H1 (cell line): ENCODE measurements around the gene CHD9. TPM values are rescaled to one million over a fixed set of nuclear protein-coding genes. Genes with fewer than 3 reads are reported as not detected.

Source experiments
- CTCF ChIA-PET: fragments of 300-600 bp; sonication (Branson Sonifier 250); formaldehyde crosslinking; loops from one replicate; lab custom pipeline; 2021; ENCODE audit not compliant: partially characterized antibody; lab: Charles Lee
- POLR2A ChIA-PET: fragments of 300-600 bp; sonication (Branson Sonifier 250); formaldehyde crosslinking; loops from one replicate; lab custom pipeline; 2021; ENCODE audit warnings: inconsistent platforms; ENCODE audit not compliant: partially characterized antibody; lab: Charles Lee
- DNase-seq, 2 experiments: peaks; one replicate each; pipeline versions ENCODE4 v3.0.0 to v3.0.0-alpha.2; 2010 to 2022; ENCODE audit warnings: low spot score in 2 of 2, low read depth in 1 of 2, mixed read lengths in 1 of 2
- FAIRE-seq: peaks from 2 replicates; lab custom pipeline; 2011; peaks lifted over from hg19 to GRCh38; lab: Jason Lieb, UNC
- H2AFZ ChIP-seq: 2 replicates; pipeline ENCODE4 v1.8.1; 2012; ENCODE audit warnings: low read length, inconsistent platforms
- H2AK5ac ChIP-seq: 2 replicates; pipeline ENCODE4 v1.6.1; 2013; ENCODE audit warnings: low read depth, low read length
- H2BK120ac ChIP-seq: replicated peaks from 2 replicates; pipeline ENCODE3; 2013; ENCODE audit warnings: low read depth, low read length, inconsistent platforms
- H2BK12ac ChIP-seq: 2 replicates; pipeline ENCODE4 v1.6.1; 2013; ENCODE audit warnings: low read depth, low read length
- H2BK15ac ChIP-seq: 2 replicates; pipeline ENCODE4 v1.6.1; 2013; ENCODE audit warnings: low read length
- H2BK20ac ChIP-seq: 2 replicates; pipeline ENCODE4 v1.6.1; 2013; ENCODE audit warnings: low read length
- H2BK5ac ChIP-seq: 2 replicates; pipeline ENCODE4 v1.6.1; 2013; ENCODE audit warnings: low read depth, low read length
- H3K14ac ChIP-seq: 2 replicates; pipeline ENCODE4 v1.6.1; 2013; ENCODE audit warnings: inconsistent platforms; ENCODE audit not compliant: insufficient read length
- H3K18ac ChIP-seq: 2 replicates; pipeline ENCODE4 v1.6.1; 2013; ENCODE audit warnings: low read length; ENCODE audit errors: extremely low read depth
- H3K23ac ChIP-seq: 2 replicates; pipeline ENCODE4 v1.6.1; 2013; ENCODE audit warnings: inconsistent platforms; ENCODE audit not compliant: insufficient read length
- H3K23me2 ChIP-seq: 2 replicates; pipeline ENCODE4 v1.6.1; 2013; ENCODE audit warnings: low read depth, low read length
- H3K27ac ChIP-seq: 2 replicates; pipeline ENCODE4 v1.6.1; 2011; ENCODE audit warnings: low read depth, low read length, inconsistent platforms
- H3K27me3 ChIP-seq, 4 experiments: replicated peaks in 1 of 4; 1 replicate in 1 of 4; 2 replicates in 3 of 4; pipeline versions ENCODE4 v1.6.1 to v1.8.1; 2011 to 2013; ENCODE audit warnings: low read length in 3 of 4, mild to moderate bottlenecking in 3 of 4, inconsistent platforms in 2 of 4, mixed read lengths in 2 of 4, moderate library complexity in 1 of 4; ENCODE audit not compliant: control insufficient read depth in 3 of 4, insufficient read depth in 3 of 4; ENCODE audit errors: extremely low read depth in 1 of 4
- H3K36me3 ChIP-seq, 4 experiments: 2 replicates each; pipeline versions ENCODE4 v1.6.1 to v1.8.1; 2011 to 2013; ENCODE audit warnings: mild to moderate bottlenecking in 4 of 4, low read length in 3 of 4, moderate library complexity in 2 of 4, control low read depth in 1 of 4, inconsistent platforms in 1 of 4; ENCODE audit not compliant: insufficient read depth in 4 of 4, control insufficient read depth in 2 of 4
- H3K4ac ChIP-seq: replicated peaks from 2 replicates; pipeline ENCODE3; 2013; ENCODE audit warnings: low read length, low read depth, mixed read lengths, inconsistent platforms; ENCODE audit not compliant: insufficient read length
- H3K4me1 ChIP-seq, 4 experiments: replicated peaks in 1 of 4; 1 replicate in 1 of 4; 2 replicates in 3 of 4; pipeline versions ENCODE4 v1.6.1 to v1.8.1; 2011 to 2013; ENCODE audit warnings: low read length in 3 of 4, inconsistent platforms in 2 of 4, mixed read lengths in 1 of 4; ENCODE audit not compliant: insufficient read depth in 4 of 4, control insufficient read depth in 3 of 4
- H3K4me2 ChIP-seq, 2 experiments: 2 replicates each; pipeline versions ENCODE4 v1.6.1 to v1.8.1; 2011 to 2013; ENCODE audit warnings: low read depth in 2 of 2, low read length in 2 of 2, control low read depth in 1 of 2, inconsistent platforms in 1 of 2, mild to moderate bottlenecking in 1 of 2; ENCODE audit not compliant: insufficient read depth in 1 of 2
- H3K4me3 ChIP-seq, 4 experiments: fragments of 200-600, 300-600 bp in 1 of 4; sonication (generic), shearing (Covaris generic), sonication (Bioruptor Twin) in 1 of 4; 2 replicates each; pipeline versions ENCODE4 v1.5.1 to v1.8.1; 2011 to 2016; ENCODE audit warnings: low read length in 4 of 4, low read depth in 3 of 4, control low read depth in 2 of 4, inconsistent platforms in 2 of 4, mild to moderate bottlenecking in 2 of 4, mixed read lengths in 1 of 4, moderate library complexity in 1 of 4; ENCODE audit not compliant: insufficient read depth in 2 of 4; ENCODE audit errors: extremely low read depth in 1 of 4
- H3K56ac ChIP-seq: replicated peaks from 2 replicates; pipeline ENCODE3; 2013; ENCODE audit warnings: low read depth, mild to moderate bottlenecking, mixed read lengths, low read length, inconsistent platforms; ENCODE audit not compliant: insufficient read length
- H3K79me1 ChIP-seq: 2 replicates; pipeline ENCODE4 v1.6.1; 2013; ENCODE audit warnings: low read depth, low read length, control low read depth
- H3K79me2 ChIP-seq, 2 experiments: 2 replicates each; pipeline versions ENCODE4 v1.6.1 to v1.8.1; 2012 to 2013; ENCODE audit warnings: low read length in 2 of 2, mild to moderate bottlenecking in 2 of 2, inconsistent platforms in 1 of 2; ENCODE audit not compliant: insufficient read depth in 2 of 2, control insufficient read depth in 1 of 2
- H3K9ac ChIP-seq, 4 experiments: replicated peaks in 1 of 4; 1 replicate in 1 of 4; 2 replicates in 3 of 4; pipeline versions ENCODE4 v1.6.1 to v1.8.1; 2011 to 2013; ENCODE audit warnings: low read depth in 3 of 4, low read length in 3 of 4, control low read depth in 2 of 4, mild to moderate bottlenecking in 2 of 4, moderate library complexity in 2 of 4, inconsistent platforms in 1 of 4; ENCODE audit errors: extremely low read depth in 1 of 4
- H3K9me3 ChIP-seq, 2 experiments: 2 replicates each; pipeline versions ENCODE4 v1.6.1 to v1.8.1; 2012 to 2013; ENCODE audit warnings: mild to moderate bottlenecking in 2 of 2, moderate library complexity in 2 of 2, control low read depth in 1 of 2, inconsistent platforms in 1 of 2, low read depth in 1 of 2, low read length in 1 of 2, mixed read lengths in 1 of 2; ENCODE audit not compliant: insufficient read depth in 2 of 2
- H4K20me1 ChIP-seq, 2 experiments: replicated peaks in 1 of 2; 2 replicates each; pipeline versions ENCODE3 to v1.8.1; 2011 to 2013; ENCODE audit warnings: inconsistent platforms in 2 of 2, low read length in 2 of 2, mild to moderate bottlenecking in 1 of 2; ENCODE audit not compliant: insufficient read depth in 2 of 2, control insufficient read depth in 1 of 2
- H4K5ac ChIP-seq: 2 replicates; pipeline ENCODE4 v1.6.1; 2013; ENCODE audit warnings: low read length, low read depth, mixed read lengths, inconsistent platforms; ENCODE audit not compliant: insufficient read length
- H4K8ac ChIP-seq: 2 replicates; pipeline ENCODE4 v1.8.0; 2013; ENCODE audit warnings: mild to moderate bottlenecking, moderate library complexity, low read length, inconsistent platforms; ENCODE audit not compliant: insufficient read depth; ENCODE audit errors: extremely low read depth
- H4K91ac ChIP-seq: replicated peaks from 2 replicates; pipeline ENCODE3; 2013; ENCODE audit warnings: low read length, mixed read lengths, inconsistent platforms; ENCODE audit not compliant: insufficient read length
- BCL11A ChIP-seq, 2 experiments: IDR thresholded peaks; one replicate each; pipeline ENCODE4 v1.6.1; 2011; ENCODE audit warnings: low read depth in 2 of 2, low read length in 2 of 2, mild to moderate bottlenecking in 2 of 2
- CHD1 ChIP-seq: IDR thresholded peaks from 2 replicates; pipeline ENCODE4 v1.6.1; 2012; ENCODE audit warnings: low read depth, low read length, improper control_type of control experiment
- MAX ChIP-seq: IDR thresholded peaks from 2 replicates; pipeline ENCODE4 v1.6.1; 2012; ENCODE audit warnings: inconsistent platforms
- RAD21 ChIP-seq, 2 experiments: IDR thresholded peaks in 1 of 2; conservative IDR thresholded peaks in 1 of 2; 2 replicates each; pipeline ENCODE4 v1.6.1; 2011; ENCODE audit warnings: low read depth in 2 of 2, low read length in 2 of 2, improper control_type of control experiment in 1 of 2, inconsistent platforms in 1 of 2, mild to moderate bottlenecking in 1 of 2, moderate library complexity in 1 of 2
- RNF2 ChIP-seq: fragments of 200-900, 300-1000 bp; sonication (generic); IDR thresholded peaks from 2 replicates; pipeline ENCODE4 v1.7.1; 2016; ENCODE audit warnings: borderline replicate concordance, low read depth, mild to moderate bottlenecking, antibody characterized with exemption, low read length; ENCODE audit not compliant: poor library complexity, severe bottlenecking; ENCODE audit errors: missing control alignments
- SIX5 ChIP-seq: IDR thresholded peaks from 2 replicates; pipeline ENCODE4 v1.6.1; 2011; ENCODE audit warnings: mild to moderate bottlenecking, low read depth, low read length
- SUZ12 ChIP-seq: fragments of 200-600 bp; sonication (generic); IDR thresholded peaks from 2 replicates; pipeline ENCODE4 v1.6.1; 2012; ENCODE audit warnings: mild to moderate bottlenecking, inconsistent platforms, low read length, moderate library complexity, mixed read lengths
- TCF12 ChIP-seq: IDR thresholded peaks from 2 replicates; pipeline ENCODE4 v1.6.1; 2011; ENCODE audit warnings: low read depth, mild to moderate bottlenecking, low read length
- ZNF274 ChIP-seq: IDR thresholded peaks from 2 replicates; pipeline ENCODE4 v1.7.0; 2012; ENCODE audit warnings: low read length, borderline replicate concordance; ENCODE audit errors: extremely low read depth
- WGBS, 2 experiments: shearing (Covaris generic) in 1 of 2; methylation state at CpG; one replicate each; pipeline versions ENCODE4 v1.1.6 to v1.1.7; 2013 to 2015; ENCODE audit warnings: low lambda C conversion rate in 2 of 2, mixed read lengths in 2 of 2, inconsistent platforms in 1 of 2, low coverage in 1 of 2, missing lambda C conversion rate in 1 of 2; ENCODE audit not compliant: insufficient replicate concordance in 2 of 2, insufficient coverage in 1 of 2, insufficient read length in 1 of 2; ENCODE audit errors: extremely low coverage in 1 of 2, missing lambda C conversion rate in 1 of 2; 5-methylcytosine and 5-hydroxymethylcytosine counted together
- polyA plus RNA-seq, 7 experiments: library from polyadenylated mRNA; depleted of rRNA in 3 of 7; stranded (reverse) in 5 of 7; unstranded in 2 of 7; fragments of >200 nt in 5 of 7; fragments of 200-250 nt in 2 of 7; gene quantifications; 1 replicate in 5 of 7; 2 replicates in 1 of 7; 4 replicates in 1 of 7; pipeline versions ENCODE4 v1.2.1 to v1.2.3, GENCODE V29; 2011 to 2013; ENCODE audit warnings: missing spikeins in 2 of 7, mixed read lengths in 2 of 7
- total RNA-seq: library from RNA; stranded (reverse); fragmentation: NEBNext Ultra II Directional; extraction: Animal tissue kit (Norgen Biotek cat#: 25700); gene quantifications from 2 replicates; pipeline ENCODE4 v1.2.1, GENCODE V29; 2021

The CHD9 gene
- total and polyA plus RNA-seq, 2 of the 8 experiments (the other 6 are each of a cell fraction or from before 2014, with no cell fraction given), result 9.9 to 32.4 TPM

- no peak for TF ChIP-seq SUZ12
- TF ChIP-seq ZNF274, result no peak
- peak in 1 of 2 experiments; percentile 38; a peak in 2 of 4 replicates for TF ChIP-seq RAD21 (IDR thresholded peaks at IDR 0.05 in 1 of 2, conservative IDR thresholded peaks at IDR 0.05 in 1 of 2; ENCODE audit: low read depth in 2 of 2, low read length in 2 of 2)
- no peak for TF ChIP-seq TCF12
- TF ChIP-seq RNF2, result no peak
- no peak for TF ChIP-seq MAX
- TF ChIP-seq BCL11A (IDR thresholded peaks at IDR 0.05; ENCODE audit: low read depth in 2 of 2, low read length in 2 of 2), result no peak
- TF ChIP-seq CHD1, result no peak
- TF ChIP-seq SIX5, result no peak
- Histone ChIP-seq H3K4ac (no peak overlapping the region), H3K18ac (0 out of 2 replicates have a peak overlapping the region, but pooled peaks have one; percentile 5), H2BK20ac (no peak overlapping the region), H2BK120ac (no peak overlapping the region), H3K56ac (no peak overlapping the region), H3K27ac (no peak overlapping the region), H2BK15ac (no peak overlapping the region), H4K5ac (no peak overlapping the region), H3K23me2 (no peaks in the 10 kb centered on the region), H3K4me3 (no peak overlapping the region), H3K36me3 (peaks cover 0 to 5% (median 1%) of the 10 kb centered on the region in 4 experiments; a peak in 3 of 8 replicates), H2AK5ac (no peak overlapping the region), H2BK5ac (no peak overlapping the region), H2AFZ (no peak overlapping the region), H3K23ac (no peak overlapping the region), H3K9me3 (peaks cover 13% of the 10 kb centered on the region in 2 experiments), H3K79me1 (peaks cover 2% of the 10 kb centered on the region; the same call in 1 of the 2 replicates), H4K20me1 (no peaks in the 10 kb centered on the region), H3K14ac (no peak overlapping the region), H2BK12ac (no peak overlapping the region), H3K9ac (no peak overlapping the region), H3K4me1 (peaks cover 7 to 20% (median 16%) of the 10 kb centered on the region in 4 experiments; a peak in 4 of 7 replicates), H3K27me3 (no peaks in the 10 kb centered on the region), H3K4me2 (no peak overlapping the region), H4K91ac (no peak overlapping the region), H4K8ac (no peak overlapping the region), H3K79me2 (peaks cover 0 to 19% of the 10 kb centered on the region in 2 experiments; a peak in 2 of 4 replicates)
- 95% methylated on average over 6 of the region's 6 CpGs; no CpG with 5 or more reads in 1 of the 2 experiments for WGBS, 2 experiments
- POLR2A ChIA-PET, result interaction anchor here (0.9 to 3.1 kb wide), 5 partner anchors 11 to 71 kb away, joined by 3 to 10 read pairs (median 3); no protein-coding TSS in a partner anchor
- no peak for DNase-seq
- CTCF ChIA-PET, result interaction anchor here (0.7 to 2.2 kb wide), 5 partner anchors 20 to 50 kb away, joined by 3 to 7 read pairs (median 4); partner anchors contain the start of gene CHD9
- no peak for FAIRE-seq
These were observed 24.1 kb downstream of the CHD9 start for GRCh38 chr16:53078765-53079485.
